ENCODE results near the gene TMEM9. TPM values are rescaled to one million over a fixed set of nuclear protein-coding genes. Genes with fewer than 3 reads are reported as not detected.

The TMEM9 gene
- total and polyA plus RNA-seq, 9 of the 15 experiments (the other 6 are each of a cell fraction or from before 2014, with no cell fraction given): 30.4 to 107 (median 67.6) TPM

- no peak for TF ChIP-seq SMAD1 (IDR thresholded peaks at IDR 0.05; ENCODE audit: low read depth, low read length, partially characterized antibody)
- no peak for TF ChIP-seq TFAM (CRISPR knock-in tag; conservative IDR thresholded peaks at IDR 0.05)
- peak; percentile 59 for TF ChIP-seq MAX (CRISPR knock-in tag; IDR thresholded peaks at IDR 0.05)
- TF ChIP-seq ILF3 (IDR thresholded peaks at IDR 0.05; ENCODE audit: borderline replicate concordance): no peak
- TF ChIP-seq ZHX1 (conservative IDR thresholded peaks at IDR 0.05; ENCODE audit: low read length): 0 out of 2 replicates have a peak, but pooled peaks have one; percentile 21
- peak; percentile 65 for TF ChIP-seq DPF2 (IDR thresholded peaks at IDR 0.05)
- no peak; the same call in 1 of the 2 replicates for TF ChIP-seq MIER1 (IDR thresholded peaks at IDR 0.05; ENCODE audit: low read depth)
- 0 out of 2 replicates have a peak, but pooled peaks have one; percentile 4 for TF ChIP-seq MITF (IDR thresholded peaks at IDR 0.05)
- TF ChIP-seq ZNF561 (CRISPR knock-in tag; conservative IDR thresholded peaks at IDR 0.05): no peak
- no peak for TF ChIP-seq ZNF707 (CRISPR knock-in tag; conservative IDR thresholded peaks at IDR 0.05)
- no peak for TF ChIP-seq THAP7 (CRISPR knock-in tag; IDR thresholded peaks at IDR 0.05)
- 0 out of 2 replicates have a peak, but pooled peaks have one; percentile 29 for TF ChIP-seq MTA3 (IDR thresholded peaks at IDR 0.05; ENCODE audit: borderline replicate concordance)
- peak in 1 of 2 experiments; percentile 52; a peak in 1 of 4 replicates for TF ChIP-seq MAZ (CRISPR knock-in tag; conservative IDR thresholded peaks at IDR 0.05 in 1 of 2, IDR thresholded peaks at IDR 0.05 in 1 of 2)
- TF ChIP-seq SAFB (IDR thresholded peaks at IDR 0.05; ENCODE audit: borderline replicate concordance, low read depth, low read length): peak; percentile 16; the same call in 1 of the 2 replicates
- no peak for TF ChIP-seq ZNF780A (CRISPR knock-in tag; IDR thresholded peaks at IDR 0.05)
These were observed 17.1 kb upstream of the TMEM9 start (continued) for GRCh38 chr1:201171063-201172036.

All from K562 (cell line).